Calu3 (cell line): ENCODE data around the gene FOXRED1. TPM values are rescaled to one million over a fixed set of nuclear protein-coding genes. Genes with fewer than 3 reads are reported as not detected.

Experiments used
- BruUV-seq: library from RNA; stranded (reverse); fragments of 400-500 nt; replicated peaks from 2 replicates; lab custom pipeline; 2021; lab: Mats Ljungman, UMichigan
- CTCF ChIA-PET: fragments of 300-600 bp; sonication (Branson Sonifier 250); formaldehyde crosslinking; loops from one replicate; lab custom pipeline; 2022; ENCODE audit warnings: antibody characterized with exemption; lab: Charles Lee
- DNase-seq: peaks from one replicate; pipeline ENCODE4 v3.0.0; 2022
- H3K27ac Mint-ChIP-seq: one replicate; pipeline ENCODE4 v1.8.0; 2022; ENCODE audit warnings: mixed read lengths; ENCODE audit not compliant: unreplicated experiment
- H3K27me3 Mint-ChIP-seq: one replicate; pipeline ENCODE4 v1.8.0; 2022; ENCODE audit warnings: mixed read lengths; ENCODE audit not compliant: unreplicated experiment
- H3K36me3 Mint-ChIP-seq: one replicate; pipeline ENCODE4 v1.8.0; 2022; ENCODE audit warnings: mild to moderate bottlenecking, moderate library complexity, mixed read lengths; ENCODE audit not compliant: insufficient read depth, unreplicated experiment
- H3K4me1 Mint-ChIP-seq: one replicate; pipeline ENCODE4 v1.8.0; 2022; ENCODE audit warnings: mild to moderate bottlenecking, low read depth, mixed read lengths; ENCODE audit not compliant: unreplicated experiment
- H3K4me3 Mint-ChIP-seq: one replicate; pipeline ENCODE4 v1.8.0; 2022; ENCODE audit warnings: mild to moderate bottlenecking, low read depth, moderate library complexity, mixed read lengths; ENCODE audit not compliant: unreplicated experiment
- H3K9me3 Mint-ChIP-seq: one replicate; pipeline ENCODE4 v1.8.0; 2022; ENCODE audit warnings: low read depth, mixed read lengths; ENCODE audit not compliant: unreplicated experiment
- CTCF ChIP-seq: fragments of 200-600 bp; IDR thresholded peaks from one replicate; pipeline ENCODE4 v1.8.0; 2022; ENCODE audit warnings: antibody characterized with exemption; ENCODE audit not compliant: unreplicated experiment
- intact Hi-C: fragments of 100-400 bp; cut with micrococcal nuclease; formaldehyde crosslinking; loops from one replicate; pipeline ENCODE4 v1.10.0; 2022; ENCODE audit not compliant: unreplicated experiment
- total RNA-seq: library from RNA; stranded (reverse); gene quantifications from 2 replicates; pipeline ENCODE4 v1.2.3, GENCODE V29; 2022

The FOXRED1 gene
- total RNA-seq, 1 experiment from 2014 or later, result 34.9 TPM

- H3K9me3 Mint-ChIP-seq, result no peaks in the 10 kb centered on the region
- CTCF ChIA-PET, result no interaction called here
- intact Hi-C loops, result no loop called here
- BruUV-seq, result no TSS peak
- no peak for DNase-seq
- TF ChIP-seq CTCF, result no peak
- no peaks in the 10 kb centered on the region for H3K27me3 Mint-ChIP-seq
- H3K4me3 Mint-ChIP-seq, result no peak overlapping the region
- H3K27ac Mint-ChIP-seq, result no peak overlapping the region
- peaks cover 10% of the 10 kb centered on the region for H3K36me3 Mint-ChIP-seq
- H3K4me1 Mint-ChIP-seq, result no peaks in the 10 kb centered on the region
Observed at GRCh38 chr11:126297004-126297403, 28.1 kb downstream of the FOXRED1 start.

- intact Hi-C loops, result loop anchor here (10.0 kb wide), 1 partner anchor 301 kb away; no protein-coding TSS in a partner anchor
- Mint-ChIP-seq H3K4me3 (peak within 1 kb of the TSS; percentile 86), H3K9me3 (no peaks in the 10 kb centered on the region), H3K4me1 (peaks cover 8% of the 10 kb centered on the region), H3K27me3 (no peaks in the 10 kb centered on the region), H3K27ac (peak within 1 kb of the TSS; percentile 50), H3K36me3 (peaks cover 15% of the 10 kb centered on the region)
- CTCF ChIA-PET, result interaction anchor here (0.6 to 1.4 kb wide), 2 partner anchors 11 to 114 kb away, joined by 3 to 4 read pairs; no protein-coding TSS in a partner anchor
- no peak for TF ChIP-seq CTCF
- DNase-seq, result peak; percentile 90
- TSS peak; percentile 79 for BruUV-seq
Observed at GRCh38 chr11:126303623-126304456, 34.9 kb downstream of the FOXRED1 start, which contains the start of gene DCPS. Gene DCPS (plus strand): TSS chr11:126304060. CDS start chr11:126304081, 21 bp downstream.

GRCh38 chr11:126304457-126305075 is 35.6 kb downstream of the FOXRED1 start:
- CTCF ChIA-PET, result interaction anchor here (0.6 to 1.4 kb wide), 2 partner anchors 11 to 113 kb away, joined by 3 to 4 read pairs; no protein-coding TSS in a partner anchor
- Mint-ChIP-seq H3K9me3 (no peaks in the 10 kb centered on the region), H3K27ac (peak overlapping the region; percentile 50), H3K4me1 (peaks cover 8% of the 10 kb centered on the region), H3K27me3 (no peaks in the 10 kb centered on the region), H3K4me3 (peak overlapping the region; percentile 86), H3K36me3 (peaks cover 15% of the 10 kb centered on the region)
- no peak for DNase-seq
- no peak for TF ChIP-seq CTCF
- intact Hi-C loops, result loop anchor here (10.0 kb wide), 1 partner anchor 300 kb away; no protein-coding TSS in a partner anchor
- TSS peak; percentile 56 for BruUV-seq

GRCh38 chr11:126305699-126306098 is 36.7 kb downstream of the FOXRED1 start:
- Mint-ChIP-seq H3K27ac (no peak overlapping the region), H3K27me3 (no peaks in the 10 kb centered on the region), H3K4me3 (no peak overlapping the region), H3K36me3 (peaks cover 19% of the 10 kb centered on the region), H3K4me1 (peaks cover 8% of the 10 kb centered on the region), H3K9me3 (no peaks in the 10 kb centered on the region)
- TF ChIP-seq CTCF, result no peak
- intact Hi-C loops, result loop anchor here (10.0 kb wide), 1 partner anchor 299 kb away; no protein-coding TSS in a partner anchor
- DNase-seq, result no peak
- CTCF ChIA-PET, result no interaction called here
- no TSS peak for BruUV-seq
